Heart left ventricle (tissue), 16 donors: ENCODE data around the gene OR6K6. TPM values are rescaled to one million over a fixed set of nuclear protein-coding genes. Genes with fewer than 3 reads are reported as not detected.

Experiments used
- ATAC-seq, 4 donors: fragments of 200-7000 bp; cut with Tn5 transposase; one replicate each; pipeline ENCODE4 v1.9.1; 2020 to 2022; ENCODE audit warnings: moderate library complexity in 4 of 4, mild to moderate bottlenecking in 3 of 4, moderate number of reproducible peaks in 1 of 4
- DNase-seq, 5 donors: peaks; one replicate each; pipeline ENCODE4 v3.0.0-alpha.2; 2020
- H3K27ac ChIP-seq, 12 donors: fragments of 200-600 bp; sonication (generic) in 4 of 12; one replicate each; pipeline versions ENCODE4 v1.5.0 to v1.8.0; 2016 to 2022; ENCODE audit warnings: mild to moderate bottlenecking in 2 of 12
- H3K27me3 ChIP-seq, 9 donors: fragments of 200-600 bp; sonication (generic) in 2 of 9; one replicate each; pipeline versions ENCODE4 v1.5.1 to v1.8.0; 2016 to 2022; ENCODE audit warnings: mild to moderate bottlenecking in 3 of 9
- H3K36me3 ChIP-seq, 9 donors: fragments of 200-600 bp; sonication (generic) in 2 of 9; one replicate each; pipeline versions ENCODE4 v1.5.0 to v1.8.0; 2018 to 2022; ENCODE audit warnings: mild to moderate bottlenecking in 2 of 9
- H3K4me1 ChIP-seq, 12 donors: fragments of 200-600 bp; sonication (generic) in 4 of 12; one replicate each; pipeline versions ENCODE4 v1.5.0 to v1.8.0; 2016 to 2022; ENCODE audit warnings: mild to moderate bottlenecking in 3 of 12
- H3K4me3 ChIP-seq, 12 donors: fragments of 200-600 bp; sonication (generic) in 4 of 12; one replicate each; pipeline versions ENCODE4 v1.5.0 to v1.8.0; 2017 to 2022; ENCODE audit warnings: mild to moderate bottlenecking in 9 of 12, moderate library complexity in 4 of 12
- H3K9me3 ChIP-seq, 12 donors: fragments of 200-600 bp; sonication (generic) in 4 of 12; one replicate each; pipeline versions ENCODE4 v1.5.0 to v1.8.0; 2016 to 2022; ENCODE audit warnings: mild to moderate bottlenecking in 1 of 12
- CTCF ChIP-seq, 12 donors: fragments of 200-600 bp; sonication (generic) in 4 of 12; IDR thresholded peaks; one replicate each; pipeline versions ENCODE4 v1.5.0 to v1.8.0; 2018 to 2022; ENCODE audit warnings: antibody characterized with exemption in 12 of 12, mild to moderate bottlenecking in 5 of 12
- POLR2A ChIP-seq, 2 donors: fragments of 450-650 bp; IDR thresholded peaks; one replicate each; pipeline ENCODE4 v1.6.1; 2017; ENCODE audit warnings: antibody characterized with exemption in 2 of 2, mild to moderate bottlenecking in 2 of 2, moderate library complexity in 2 of 2
- WGBS, 4 donors: extraction: QIAGEN DNeasy Blood & Tissue Kit in 2 of 4; methylation state at CpG; one replicate each; pipeline versions ENCODE4 v1.1.5 to v1.1.7; 2013 to 2018; 5-methylcytosine and 5-hydroxymethylcytosine counted together
- intact Hi-C, 10 donors: fragments of 100-400 bp; cut with DNase I; formaldehyde crosslinking; loops; one replicate each; pipeline versions ENCODE4 v1.11.1 to v1.14.2; 2022
- polyA plus RNA-seq, 2 donors: library from polyadenylated mRNA; stranded (reverse); fragments of 200-250 nt; gene quantifications; one replicate each; pipeline ENCODE4 v1.2.3, GENCODE V29; 2013
- total RNA-seq, 9 donors: library from RNA; depleted of rRNA in 2 of 9; stranded (reverse); fragments of >200 nt in 2 of 9; fragmentation: NEBNext Ultra II Directional in 3 of 9; extraction: Animal tissue kit (Norgen Biotek cat#: 25700) in 3 of 9; gene quantifications; one replicate each; pipeline versions ENCODE4 v1.1.0 to v1.2.4, GENCODE V29; 2016 to 2023
- donor health status: ischemic (EF 13 %, LVEDD 7.1; RV severe dilation, severe dysfunction).
- donor health status: healthy with polysubstance abuse.
- donor health status: DM: no; HTN: yes; CAD: no.
- donor health status: DM: no; HTN: no; CAD: no.
- donor health status: ischemic (EF 25% LVEDD 6.9; RV normal size, moderate dysfunction).
- donor health status: ischemic (EF 25% LVEDD 5.7; RV mildly dilated, moderate dysfunction).
- donor health status: healthy.
- donor health status: DM: yes; HTN: yes; CAD: no.
- donor health status: ischemic (EF 35%, LVEDD 5.7; RV mildly dilated, moderate dysfunction).
- donor health status: nonischemic (EF 11% LVEDD 7.7; RV severe dilation, severe dysfunction).
- donor health status: DM: yes; HTN: yes; CAD: no.
- donor health status: PGD.
- donor health status: ischemic (EF 29% LVEDD 5.4; RV normal size, mild dysfunction).
- donor health status: nonischemic (EF 23%, LVEDD 6.1; RV moderate dilation, normal function).

OR6K6 gene
- total and polyA plus RNA-seq, 11 donors, result not detected

- no peaks in the 10 kb centered on the region for H3K36me3 ChIP-seq
- H3K9me3 ChIP-seq, result no peaks in the 10 kb centered on the region
- intact Hi-C loops, result no loop called here
- H3K4me1 ChIP-seq, result no peaks in the 10 kb centered on the region
- TF ChIP-seq CTCF (IDR thresholded peaks at IDR 0.05) (no peak), POLR2A (IDR thresholded peaks at IDR 0.05) (no peak)
- ATAC-seq (no peak), DNase-seq (no peak)
- no peaks in the 10 kb centered on the region for H3K27me3 ChIP-seq
- H3K27ac ChIP-seq, result no peak within 1 kb of the TSS
- H3K4me3 ChIP-seq, result no peak within 1 kb of the TSS
Measured at GRCh38 chr1:158781104-158781503, 26.6 kb downstream of the OR6K6 start, which contains the start of gene OR6N2. OR6N2 (minus strand) TSS chr1:158781204; CDS start chr1:158777635, 3,569 bp downstream.

- TF ChIP-seq CTCF (IDR thresholded peaks at IDR 0.05) (peak in 1 of 12 donors; percentile 31), POLR2A (IDR thresholded peaks at IDR 0.05) (no peak)
- no peaks in the 10 kb centered on the region for H3K4me1 ChIP-seq
- H3K4me3 ChIP-seq, result no peak overlapping the region
- no peak overlapping the region for H3K27ac ChIP-seq
- H3K9me3 ChIP-seq, result no peaks in the 10 kb centered on the region
- intact Hi-C loops, result no loop called here
- no peak for ATAC-seq
- H3K36me3 ChIP-seq, result no peaks in the 10 kb centered on the region
- peaks cover 0 to 15% (median 0%) of the 10 kb centered on the region in 9 donors for H3K27me3 ChIP-seq
- no peak for DNase-seq
- 71 to 90% (median 77%) methylated on average over 2 of the region's 2 CpGs for WGBS, 4 donors
Measured at GRCh38 chr1:158793604-158794003, 39.1 kb downstream of the OR6K6 start.

GRCh38 chr1:158794247-158794646 lies 39.7 kb downstream of the OR6K6 start:
- no peaks in the 10 kb centered on the region for H3K9me3 ChIP-seq
- peaks cover 0 to 15% (median 0%) of the 10 kb centered on the region in 9 donors for H3K27me3 ChIP-seq
- H3K27ac ChIP-seq, result no peak overlapping the region
- H3K36me3 ChIP-seq, result no peaks in the 10 kb centered on the region
- 62 to 74% (median 66%) methylated on average over 6 of the region's 6 CpGs for WGBS, 4 donors
- DNase-seq, result no peak
- ATAC-seq, result no peak
- TF ChIP-seq CTCF (IDR thresholded peaks at IDR 0.05), result no peak
- no peak for TF ChIP-seq POLR2A (IDR thresholded peaks at IDR 0.05)
- intact Hi-C loops, result no loop called here
- no peaks in the 10 kb centered on the region for H3K4me1 ChIP-seq
- no peak overlapping the region for H3K4me3 ChIP-seq

- 55 to 79% (median 70%) methylated on average over 3 of the region's 3 CpGs for WGBS, 4 donors
Measured at GRCh38 chr1:158798531-158798930, 44.0 kb downstream of the OR6K6 start.

More at GRCh38 chr1:158798531-158798930, 44.0 kb downstream of the OR6K6 start:
- no peak for DNase-seq
- H3K36me3 ChIP-seq, result no peaks in the 10 kb centered on the region
- intact Hi-C loops, result no loop called here
- TF ChIP-seq CTCF (IDR thresholded peaks at IDR 0.05), result peak in 2 of 12 donors; percentile 5 to 11
- TF ChIP-seq POLR2A (IDR thresholded peaks at IDR 0.05), result no peak
- H3K27me3 ChIP-seq, result peaks cover 0 to 15% (median 0%) of the 10 kb centered on the region in 9 donors
- no peak overlapping the region for H3K27ac ChIP-seq
- ATAC-seq, result no peak
- H3K9me3 ChIP-seq, result no peaks in the 10 kb centered on the region
- no peak overlapping the region for H3K4me3 ChIP-seq
- H3K4me1 ChIP-seq, result peaks cover 0 to 30% (median 0%) of the 10 kb centered on the region in 12 donors
